HEK293 (cell line): ENCODE results near the gene MRPS18A.

Source experiments
- CTCF ChIA-PET: fragments of 350-600 bp; formaldehyde crosslinking; extraction: SDS; loops from one replicate; lab custom pipeline; 2021; ENCODE audit warnings: antibody characterized with exemption; lab: Yijun Ruan, JAX
- POLR2A ChIA-PET: fragments of 300-600 bp; formaldehyde crosslinking; extraction: SDS; loops from one replicate; lab custom pipeline; 2020; ENCODE audit warnings: antibody characterized with exemption, inconsistent platforms; lab: Yijun Ruan, JAX
- H3K27ac ChIP-seq: fragments of 200-500 bp; sonication (Bioruptor generic); 2 replicates; pipeline ENCODE4 v1.5.1; 2014; ENCODE audit warnings: low read depth, low read length, control low read depth, inconsistent platforms; ENCODE audit errors: extremely low read depth
- H3K36me3 ChIP-seq, 2 experiments: fragments of 200-500 bp in 1 of 2; sonication (Bioruptor generic) in 1 of 2; 1 replicate in 1 of 2; 2 replicates in 1 of 2; pipeline ENCODE4 v1.5.1; 2014 to 2017; ENCODE audit warnings: inconsistent platforms in 2 of 2, low read length in 2 of 2; ENCODE audit not compliant: control insufficient read depth in 2 of 2, insufficient read depth in 1 of 2
- H3K4me1 ChIP-seq: fragments of 200-500 bp; sonication (Bioruptor generic); 2 replicates; pipeline ENCODE4 v1.5.1; 2014; ENCODE audit warnings: mild to moderate bottlenecking, low read length, inconsistent platforms; ENCODE audit not compliant: control insufficient read depth, insufficient read depth
- H3K4me3 ChIP-seq: 2 replicates; pipeline ENCODE4 v1.5.1; 2011; ENCODE audit warnings: low read depth, mild to moderate bottlenecking, control low read depth, low read length, moderate library complexity
- H3K9me3 ChIP-seq: fragments of 200-500 bp; sonication (Bioruptor generic); 2 replicates; pipeline ENCODE4 v1.5.1; 2014; ENCODE audit warnings: low read depth, low read length, inconsistent platforms; ENCODE audit not compliant: control insufficient read depth, insufficient read depth
- CTCF ChIP-seq: fragments of 450-650 bp; formaldehyde crosslinking; IDR thresholded peaks from 2 replicates; pipeline ENCODE4 v1.5.1; 2016; ENCODE audit warnings: missing biosample characterization, missing genetic modification characterization
- EGR2 ChIP-seq: fragments of 450-650 bp; formaldehyde crosslinking; IDR thresholded peaks from 2 replicates; pipeline ENCODE4 v1.5.1; 2016; ENCODE audit warnings: low read depth, missing biosample characterization, missing genetic modification characterization
- GLIS2 ChIP-seq: fragments of 450-650 bp; formaldehyde crosslinking; IDR thresholded peaks from 2 replicates; pipeline ENCODE4 v1.5.1; 2016; ENCODE audit warnings: missing biosample characterization, missing genetic modification characterization
- HOXC10 ChIP-seq: sonication (generic); formaldehyde crosslinking; IDR thresholded peaks from 2 replicates; pipeline ENCODE4 v1.8.1; 2023; ENCODE audit warnings: mild to moderate bottlenecking, missing genetic modification reagents
- IKZF3 ChIP-seq: fragments of 450-650 bp; IDR thresholded peaks from 2 replicates; pipeline ENCODE4 v1.5.0; 2018; ENCODE audit warnings: missing biosample characterization, mild to moderate bottlenecking, missing genetic modification characterization, moderate library complexity
- INSM2 ChIP-seq: fragments of 450-650 bp; formaldehyde crosslinking; IDR thresholded peaks from 2 replicates; pipeline ENCODE4 v1.5.1; 2016; ENCODE audit warnings: missing biosample characterization, missing genetic modification characterization
- KLF16 ChIP-seq: fragments of 450-650 bp; formaldehyde crosslinking; IDR thresholded peaks from 2 replicates; pipeline ENCODE4 v1.5.1; 2017; ENCODE audit warnings: missing biosample characterization, missing genetic modification characterization
- KLF17 ChIP-seq: fragments of 450-650 bp; formaldehyde crosslinking; IDR thresholded peaks from 2 replicates; pipeline ENCODE4 v1.5.1; 2016; ENCODE audit warnings: missing biosample characterization, missing genetic modification characterization
- KLF7 ChIP-seq: fragments of 450-650 bp; formaldehyde crosslinking; IDR thresholded peaks from 2 replicates; pipeline ENCODE4 v1.5.1; 2016; ENCODE audit warnings: missing biosample characterization, missing genetic modification characterization, borderline replicate concordance
- PATZ1 ChIP-seq: fragments of 450-650 bp; formaldehyde crosslinking; IDR thresholded peaks from 2 replicates; pipeline ENCODE4 v1.5.1; 2016; ENCODE audit warnings: missing biosample characterization, missing genetic modification characterization
- PBX3 ChIP-seq: sonication (generic); formaldehyde crosslinking; IDR thresholded peaks from 2 replicates; pipeline ENCODE4 v1.8.1; 2022; ENCODE audit warnings: mild to moderate bottlenecking, moderate library complexity, missing genetic modification reagents
- SCRT2 ChIP-seq: fragments of 450-650 bp; formaldehyde crosslinking; IDR thresholded peaks from 2 replicates; pipeline ENCODE4 v1.5.1; 2016; ENCODE audit warnings: missing biosample characterization, missing genetic modification characterization
- SP2 ChIP-seq: fragments of 450-650 bp; formaldehyde crosslinking; IDR thresholded peaks from 2 replicates; pipeline ENCODE4 v1.5.1; 2016; ENCODE audit warnings: missing biosample characterization, missing genetic modification characterization
- SP3 ChIP-seq: fragments of 450-650 bp; formaldehyde crosslinking; IDR thresholded peaks from 2 replicates; pipeline ENCODE4 v1.5.1; 2016; ENCODE audit warnings: missing biosample characterization, missing genetic modification characterization
- SP7 ChIP-seq: fragments of 450-650 bp; formaldehyde crosslinking; IDR thresholded peaks from 2 replicates; pipeline ENCODE4 v1.5.1; 2016; ENCODE audit warnings: missing biosample characterization, missing genetic modification characterization
- WT1 ChIP-seq: fragments of 450-650 bp; formaldehyde crosslinking; IDR thresholded peaks from 2 replicates; pipeline ENCODE4 v1.5.1; 2016; ENCODE audit warnings: missing biosample characterization, missing genetic modification characterization
- ZBTB48 ChIP-seq: fragments of 450-650 bp; formaldehyde crosslinking; IDR thresholded peaks from 2 replicates; pipeline ENCODE4 v1.5.1; 2016; ENCODE audit warnings: missing biosample characterization, missing genetic modification characterization
- ZFHX2 ChIP-seq: fragments of 450-650 bp; formaldehyde crosslinking; conservative IDR thresholded peaks from 2 replicates; pipeline ENCODE4 v1.5.1; 2016; ENCODE audit warnings: missing biosample characterization, missing genetic modification characterization
- ZFP41 ChIP-seq: fragments of 450-650 bp; formaldehyde crosslinking; IDR thresholded peaks from 2 replicates; pipeline ENCODE4 v1.5.1; 2016; ENCODE audit warnings: missing biosample characterization, missing genetic modification characterization, borderline replicate concordance
- ZNF10 ChIP-seq: fragments of 450-650 bp; formaldehyde crosslinking; IDR thresholded peaks from 2 replicates; pipeline ENCODE4 v1.5.1; 2017; ENCODE audit warnings: missing biosample characterization, missing genetic modification characterization
- ZNF133 ChIP-seq: fragments of 450-650 bp; formaldehyde crosslinking; IDR thresholded peaks from 2 replicates; pipeline ENCODE4 v1.5.1; 2016; ENCODE audit warnings: missing biosample characterization, missing genetic modification characterization
- ZNF239 ChIP-seq: fragments of 450-650 bp; formaldehyde crosslinking; IDR thresholded peaks from 2 replicates; pipeline ENCODE4 v1.5.1; 2016; ENCODE audit warnings: missing biosample characterization, missing genetic modification characterization
- ZNF335 ChIP-seq: fragments of 450-650 bp; formaldehyde crosslinking; conservative IDR thresholded peaks from 2 replicates; pipeline ENCODE4 v1.5.1; 2016; ENCODE audit warnings: missing biosample characterization, missing genetic modification characterization
- ZNF423 ChIP-seq: fragments of 450-650 bp; formaldehyde crosslinking; IDR thresholded peaks from 2 replicates; pipeline ENCODE4 v1.5.1; 2016; ENCODE audit warnings: missing biosample characterization, missing genetic modification characterization
- ZNF449 ChIP-seq: fragments of 450-650 bp; formaldehyde crosslinking; IDR thresholded peaks from 2 replicates; pipeline ENCODE4 v1.5.1; 2017; ENCODE audit warnings: missing biosample characterization, mild to moderate bottlenecking, missing genetic modification characterization, moderate library complexity
- ZNF501 ChIP-seq: fragments of 450-650 bp; formaldehyde crosslinking; IDR thresholded peaks from 2 replicates; pipeline ENCODE4 v1.5.1; 2016; ENCODE audit warnings: missing biosample characterization, missing genetic modification characterization
- ZNF621 ChIP-seq: fragments of 450-650 bp; formaldehyde crosslinking; IDR thresholded peaks from 2 replicates; pipeline ENCODE4 v1.5.1; 2017; ENCODE audit warnings: missing biosample characterization, missing genetic modification characterization
- ZNF654 ChIP-seq: fragments of 450-650 bp; formaldehyde crosslinking; IDR thresholded peaks from 2 replicates; pipeline ENCODE4 v1.5.1; 2016; ENCODE audit warnings: low read depth, missing biosample characterization, missing genetic modification characterization

MRPS18A gene

GRCh38 chr6:43668151-43669028 is 19.2 kb downstream of the MRPS18A start:
- H3K36me3 ChIP-seq = peaks cover 3 to 30% of the 10 kb centered on the region in 2 experiments; a peak in 2 of 3 replicates
- CTCF ChIA-PET = interaction anchor here (0.7 to 7.2 kb wide), 43 partner anchors 10 to 685 kb away, joined by 3 to 101 read pairs (median 5); partner anchors contain the start of genes MRPS18A, RSPH9 and VEGFA
- peaks cover 3% of the 10 kb centered on the region; the same call in 1 of the 2 replicates for H3K4me1 ChIP-seq
- H3K27ac ChIP-seq = peak overlapping the region; percentile 19
- POLR2A ChIA-PET = interaction anchor here (0.7 to 4.6 kb wide), 11 partner anchors 20 to 410 kb away, joined by 3 to 36 read pairs (median 4); partner anchors contain the start of genes GTPBP2, MRPS18A and VEGFA
- H3K4me3 ChIP-seq = no peak overlapping the region
- H3K9me3 ChIP-seq = no peaks in the 10 kb centered on the region
- TF ChIP-seq ZNF239 = no peak
- peak; percentile 76; the same call in 1 of the 2 replicates for TF ChIP-seq PBX3
- peak; percentile 73 for TF ChIP-seq SP7
- TF ChIP-seq PATZ1 (tag by site-specific recombination) = peak; percentile 76
- peak; percentile 57; the same call in 1 of the 2 replicates for TF ChIP-seq WT1 (tag by site-specific recombination)
- TF ChIP-seq ZNF449 = peak; percentile 67; the same call in 1 of the 2 replicates
- no peak for TF ChIP-seq ZFP41 (tag by site-specific recombination)
- TF ChIP-seq ZNF501 (tag by site-specific recombination) = peak; percentile 55; the same call in 1 of the 2 replicates
- TF ChIP-seq ZNF654 (tag by site-specific recombination) = 0 out of 2 replicates have a peak, but pooled peaks have one; percentile 20
- peak; percentile 72 for TF ChIP-seq ZFHX2 (tag by site-specific recombination)
- TF ChIP-seq SCRT2 (tag by site-specific recombination) = peak; percentile 78
- TF ChIP-seq SP3 (tag by site-specific recombination) = no peak
- peak; percentile 61; the same call in 1 of the 2 replicates for TF ChIP-seq ZBTB48 (tag by site-specific recombination)
- peak; percentile 98 for TF ChIP-seq ZNF10 (tag by site-specific recombination)
- TF ChIP-seq INSM2 (tag by site-specific recombination) = peak; percentile 89
- TF ChIP-seq HOXC10 (CRISPR knock-in tag) = peak; percentile 79; the same call in 1 of the 2 replicates
- peak; percentile 97 for TF ChIP-seq CTCF (tag by site-specific recombination)
- peak; percentile 55; the same call in 1 of the 2 replicates for TF ChIP-seq EGR2 (tag by site-specific recombination)
- peak; percentile 41; the same call in 1 of the 2 replicates for TF ChIP-seq KLF16 (tag by site-specific recombination)
- TF ChIP-seq KLF17 (tag by site-specific recombination) = peak; percentile 83
- TF ChIP-seq ZNF133 (tag by site-specific recombination) = no peak
- no peak for TF ChIP-seq KLF7
- peak; percentile 53 for TF ChIP-seq SP2 (tag by site-specific recombination)
- TF ChIP-seq GLIS2 (tag by site-specific recombination) = peak; percentile 83
- peak; percentile 54 for TF ChIP-seq IKZF3 (tag by site-specific recombination)
- TF ChIP-seq ZNF621 (tag by site-specific recombination) = no peak
- TF ChIP-seq ZNF423 (tag by site-specific recombination) = peak; percentile 75
- peak; percentile 43 for TF ChIP-seq ZNF335
